GM19455 (cell line): ENCODE data around the gene FIZ1.
"Not testable (repeated sequence)": the region's sequence is repeated elsewhere in the genome, so short reads cannot be mapped to it uniquely, and the experiment has no call there.

Experiments used
- ATAC-seq: cut with Tn5 transposase; IDR thresholded peaks from one replicate; pipeline ENCODE4 v1.9.1; 2021; ENCODE audit not compliant: unreplicated experiment

Gene FIZ1

DNA sequence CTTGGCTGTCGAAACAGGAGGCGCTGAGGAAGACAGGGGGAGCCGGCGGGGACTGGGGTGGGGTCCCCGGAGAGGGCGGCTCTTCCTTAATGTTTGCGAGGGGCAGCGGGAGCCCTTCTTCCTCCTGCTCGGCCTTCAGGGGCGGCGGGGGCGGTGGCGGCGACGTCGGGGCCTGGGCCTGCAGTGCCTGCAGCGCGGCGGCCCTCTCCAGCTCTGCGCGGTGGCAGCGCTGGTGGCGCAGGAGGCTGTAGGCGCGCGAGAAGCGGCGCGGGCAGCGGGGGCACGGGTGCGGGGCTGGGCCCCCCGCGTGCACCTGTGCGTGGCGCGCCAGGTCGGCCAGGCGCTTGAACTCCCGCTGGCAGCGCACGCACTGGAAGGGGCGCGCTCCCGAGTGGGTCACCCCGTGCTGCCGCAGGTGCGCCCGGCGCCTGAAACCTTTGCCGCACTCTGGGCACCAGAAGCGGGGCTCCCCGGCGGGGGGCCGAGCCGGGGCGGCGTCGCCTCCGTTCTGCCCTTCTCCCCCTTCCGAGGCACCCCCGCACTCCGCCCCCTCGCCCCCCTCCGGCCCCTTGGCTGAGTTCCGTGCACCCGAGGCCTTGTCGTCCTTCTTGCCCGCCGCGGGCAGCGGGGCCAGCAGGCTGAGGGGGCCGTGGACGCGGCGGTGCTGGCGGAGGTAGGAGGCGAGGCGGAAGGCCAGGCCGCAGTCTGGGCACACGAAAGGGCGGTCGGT lies 21.1 kb downstream of the FIZ1 start:
- no peak for ATAC-seq

GRCh38 chr19:55576746-55577145 lies 22.6 kb downstream of the FIZ1 start:
- no peak for ATAC-seq

- not testable (repeated sequence) for ATAC-seq
Observed at GRCh38 chr19:55573929-55574328, 25.4 kb downstream of the FIZ1 start.

DNA sequence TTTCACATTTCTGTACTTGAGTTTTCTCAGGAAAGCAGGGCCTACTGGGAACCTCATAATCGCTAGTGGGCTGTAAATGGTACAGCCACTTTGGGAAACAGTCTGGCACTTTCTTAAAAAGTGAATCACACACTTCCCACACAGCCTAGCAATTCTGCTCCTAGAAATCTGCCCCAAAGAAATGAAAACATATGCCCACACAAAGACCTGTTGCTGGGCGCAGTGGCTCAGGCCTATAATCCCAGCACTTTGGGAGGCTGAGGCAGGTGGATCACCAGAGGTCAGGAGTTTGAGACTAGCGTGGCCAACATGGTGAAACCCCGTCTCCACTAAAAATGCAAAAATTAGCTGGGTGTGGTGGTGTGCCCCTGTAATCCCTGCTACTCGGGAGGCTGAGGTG lies 29.8 kb downstream of the FIZ1 start:
- not testable (repeated sequence) for ATAC-seq

- no peak for ATAC-seq
Observed at GRCh38 chr19:55567708-55568328, 31.5 kb downstream of the FIZ1 start.

GRCh38 chr19:55566823-55567222 lies 32.5 kb downstream of the FIZ1 start:
- no peak for ATAC-seq

- ATAC-seq, result no peak
Observed at GRCh38 chr19:55563261-55563690, 36.0 kb downstream of the FIZ1 start.

GRCh38 chr19:55559684-55560083 lies 39.6 kb downstream of the FIZ1 start:
- no peak for ATAC-seq

DNA sequence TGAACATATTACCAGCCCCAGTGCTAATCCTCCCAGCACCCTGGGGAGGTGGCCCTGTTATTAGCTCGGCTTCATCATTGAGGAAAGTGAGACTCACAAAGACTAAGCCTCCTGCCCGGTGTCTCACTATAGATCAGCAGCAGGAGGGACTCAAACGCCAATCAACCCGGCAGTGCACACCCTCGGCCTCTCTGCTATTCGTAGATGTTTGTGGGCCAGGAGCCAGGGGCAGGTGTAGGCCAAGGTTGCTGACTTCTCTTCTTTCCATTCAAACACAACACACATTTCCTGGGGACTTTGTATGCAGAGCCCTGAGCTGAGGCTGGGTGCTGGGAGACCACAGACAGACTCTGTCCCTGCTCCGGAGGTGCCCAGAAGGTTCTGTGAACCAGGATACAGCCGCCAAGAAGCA lies 44.6 kb downstream of the FIZ1 start:
- ATAC-seq, result no peak

DNA sequence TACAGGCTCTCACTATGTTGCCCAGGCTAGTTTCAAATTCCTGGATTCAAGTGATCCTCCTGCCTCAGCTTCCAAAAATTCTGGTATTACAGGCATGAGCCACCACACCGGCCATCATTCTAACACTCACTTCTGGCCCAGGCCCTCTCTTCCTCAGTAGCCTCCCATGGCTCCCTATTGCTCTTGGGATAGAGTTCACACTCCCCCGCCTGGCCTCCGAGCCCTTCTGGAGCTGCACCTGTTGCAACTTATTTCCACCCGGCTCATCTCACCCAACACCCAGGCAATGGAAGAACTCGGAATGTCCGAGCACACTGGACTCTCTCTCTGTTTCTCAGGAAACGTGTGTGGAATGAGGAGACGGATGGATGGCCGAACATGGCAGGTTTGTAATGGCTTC lies 45.0 kb downstream of the FIZ1 start:
- no peak for ATAC-seq

DNA sequence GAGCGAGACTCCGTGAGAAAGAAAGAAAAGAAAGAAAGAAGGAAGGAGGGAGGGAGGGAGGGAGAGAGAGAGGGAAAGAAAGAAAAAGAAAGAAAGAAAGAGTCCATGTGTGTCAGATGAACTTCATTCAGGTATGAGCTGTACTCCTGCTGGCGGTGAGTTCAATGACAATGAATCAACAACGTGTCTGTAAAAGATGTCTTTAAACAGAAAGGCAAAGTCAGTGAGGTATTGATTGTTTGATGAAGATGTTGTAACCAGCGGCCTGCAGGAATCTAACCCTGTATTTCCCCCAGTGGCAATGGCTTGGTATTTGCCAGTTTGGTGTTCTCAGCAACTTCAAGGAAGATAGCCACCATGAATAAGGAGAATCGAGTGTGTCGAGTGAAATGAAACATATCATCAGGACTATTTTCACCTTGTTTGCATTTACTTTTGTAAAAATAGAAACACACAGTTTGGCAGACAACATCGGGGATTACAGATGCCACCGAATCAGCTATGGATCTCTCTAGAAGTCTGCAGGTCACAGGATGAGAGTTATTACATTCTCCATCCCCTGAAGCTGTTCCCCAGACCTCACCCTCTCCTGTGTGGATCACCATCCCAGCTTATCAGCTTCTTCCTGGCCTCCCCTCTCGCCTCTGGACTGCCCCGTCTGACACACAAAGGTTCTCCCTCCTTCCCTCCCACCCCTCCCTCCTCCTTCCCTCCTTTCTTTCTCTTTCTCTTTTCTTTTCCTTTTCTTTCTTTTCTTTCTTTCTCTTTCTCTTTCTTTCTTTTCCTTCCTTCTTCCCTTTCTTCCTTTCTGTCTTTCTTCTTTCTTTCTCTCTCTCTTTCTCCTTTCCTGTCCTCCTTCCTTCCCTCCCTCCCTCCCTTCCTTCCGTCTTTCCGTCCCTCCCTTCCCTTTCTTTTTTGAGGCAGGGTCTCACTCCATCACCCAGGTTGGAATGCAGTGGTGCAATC lies 45.8 kb downstream of the FIZ1 start:
- ATAC-seq, result no peak

DNA sequence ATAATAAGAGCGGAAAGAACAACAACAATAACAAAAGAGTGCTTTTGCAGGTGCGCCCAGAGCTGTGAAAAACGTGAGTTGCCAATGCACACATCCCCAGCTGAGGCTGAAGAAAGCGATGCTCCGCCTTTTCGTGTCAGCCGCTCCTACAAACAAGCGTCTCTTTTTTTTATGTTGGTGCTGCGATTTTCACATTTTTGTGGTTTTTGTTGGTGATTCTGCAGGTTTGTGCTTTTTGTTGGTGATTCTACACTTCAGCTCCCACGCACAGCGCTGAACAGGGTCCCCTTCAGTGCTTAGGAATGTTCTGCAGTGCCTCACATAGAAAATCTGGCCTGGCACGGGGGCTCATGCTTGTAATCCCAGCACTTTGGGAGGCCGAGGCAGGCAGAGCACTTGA lies 46.7 kb downstream of the FIZ1 start:
- no peak for ATAC-seq

GRCh38 chr19:55552206-55552605 lies 47.1 kb downstream of the FIZ1 start:
- ATAC-seq, result no peak

GRCh38 chr19:55550321-55550650 lies 49.0 kb downstream of the FIZ1 start:
- no peak for ATAC-seq

DNA sequence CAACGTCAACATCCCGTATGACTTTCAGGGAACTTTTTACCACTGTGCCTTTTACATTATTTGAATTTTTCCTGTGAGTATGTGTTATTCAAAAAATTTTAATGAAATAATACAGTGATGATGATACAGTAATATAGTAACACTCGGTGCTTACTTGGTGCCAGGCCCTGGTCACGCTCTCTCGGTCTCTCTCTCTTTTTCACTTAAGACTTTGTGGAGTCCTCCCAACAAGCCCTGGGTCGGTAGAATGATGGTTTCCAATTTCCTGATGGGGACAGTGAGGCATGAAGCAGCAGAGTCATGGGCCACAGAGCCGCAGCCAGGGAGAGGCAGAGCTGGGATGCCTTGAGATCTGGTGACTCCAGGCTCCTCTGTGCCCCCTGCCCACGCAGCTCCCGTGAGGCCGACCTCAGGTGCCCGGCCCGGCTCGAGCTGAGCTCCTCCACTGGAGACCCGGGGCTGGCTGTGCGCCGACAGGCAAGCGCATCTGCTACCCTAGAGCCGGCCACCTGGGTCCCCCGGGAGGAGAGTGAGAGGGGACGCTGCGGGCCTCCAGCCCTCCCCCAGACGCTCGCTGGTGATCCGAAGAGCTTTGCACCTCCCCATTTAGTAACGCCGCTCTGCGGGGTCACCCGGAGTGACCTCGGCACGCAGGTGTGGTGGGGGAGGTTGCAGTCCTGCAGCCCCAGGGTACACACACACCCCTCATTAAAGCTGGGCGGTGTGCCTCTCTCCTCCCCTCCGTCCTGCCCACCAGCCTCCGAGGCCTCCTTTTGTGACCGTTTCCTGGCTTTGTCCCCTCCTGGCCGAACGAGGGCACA lies 49.6 kb downstream of the FIZ1 start:
- no peak for ATAC-seq

- no peak for ATAC-seq
Observed at GRCh38 chr19:55546822-55547614, 52.3 kb downstream of the FIZ1 start.

GRCh38 chr19:55546011-55546410 lies 53.3 kb downstream of the FIZ1 start:
- no peak for ATAC-seq

- no peak for ATAC-seq
Observed at GRCh38 chr19:55545443-55545842, 53.9 kb downstream of the FIZ1 start, which contains the start of gene SBK3. Gene SBK3, minus strand, starts transcription at chr19:55545543. Its CDS starts 0 bp downstream, at chr19:55545543.

- no peak for ATAC-seq
Observed at GRCh38 chr19:55544776-55545439, 54.4 kb downstream of the FIZ1 start.
